Neural cell (in vitro differentiated cells): Measurements from ENCODE around the gene APBB1IP. TPM values are rescaled to one million over a fixed set of nuclear protein-coding genes. Genes with fewer than 3 reads are reported as not detected.
"Not testable (repeated sequence)": the region's sequence is repeated elsewhere in the genome, so short reads cannot be mapped to it uniquely, and the experiment has no call there.

Experiments
- H2AFZ ChIP-seq: fragments of 200-600, 300-800 bp; sonication (generic), shearing (Covaris generic); 2 replicates; pipeline ENCODE4 v1.6.0; 2014; ENCODE audit warnings: low read depth, mild to moderate bottlenecking, antibody characterized with exemption, low read length, moderate library complexity
- H3F3A ChIP-seq: fragments of 200-600 bp; shearing (Covaris generic); 2 replicates; pipeline ENCODE4 v1.6.1; 2016; ENCODE audit warnings: mild to moderate bottlenecking, moderate library complexity, mixed read lengths, antibody characterized with exemption, low read length; ENCODE audit not compliant: insufficient read depth, poor library complexity, severe bottlenecking
- H3K27ac ChIP-seq: fragments of 200-600, 300-800 bp; sonication (generic), shearing (Covaris generic); 2 replicates; pipeline ENCODE4 v1.5.1; 2014; ENCODE audit warnings: mild to moderate bottlenecking, low read length, moderate library complexity
- H3K27me3 ChIP-seq: fragments of 300-800, 200-600 bp; sonication (generic), shearing (Covaris generic); 2 replicates; pipeline ENCODE4 v1.6.0; 2014; ENCODE audit warnings: mild to moderate bottlenecking, low read depth, low read length, moderate library complexity; ENCODE audit not compliant: insufficient read depth
- H3K36me3 ChIP-seq: fragments of 300-800, 200-600 bp; sonication (generic), shearing (Covaris generic); 2 replicates; pipeline ENCODE4 v1.5.1; 2014; ENCODE audit warnings: mild to moderate bottlenecking, antibody characterized with exemption, low read length, moderate library complexity; ENCODE audit not compliant: insufficient read depth
- H3K4me2 ChIP-seq: fragments of 300-800, 200-600 bp; sonication (generic), shearing (Covaris generic); 2 replicates; pipeline ENCODE4 v1.6.0; 2014; ENCODE audit warnings: mild to moderate bottlenecking, low read length
- H3K4me3 ChIP-seq: fragments of 300-800, 200-600 bp; sonication (generic), shearing (Covaris generic); 2 replicates; pipeline ENCODE4 v1.5.1; 2014; ENCODE audit warnings: mild to moderate bottlenecking, low read length, moderate library complexity
- H3K79me2 ChIP-seq: fragments of 200-600 bp; shearing (Covaris generic); replicated peaks from 2 replicates; pipeline ENCODE4 v1.6.0; 2014; ENCODE audit warnings: mild to moderate bottlenecking, low read length, moderate library complexity; ENCODE audit not compliant: insufficient read depth
- H3K9ac ChIP-seq: fragments of 300-800, 200-600 bp; sonication (generic), shearing (Covaris generic); 2 replicates; pipeline ENCODE4 v1.6.1; 2016; ENCODE audit warnings: mild to moderate bottlenecking, low read length, mixed read lengths
- H3K9me2 ChIP-seq: fragments of 200-600 bp; shearing (Covaris generic); 2 replicates; pipeline ENCODE4 v1.6.1; 2016; ENCODE audit warnings: mild to moderate bottlenecking, low read length, mixed read lengths; ENCODE audit not compliant: insufficient read depth
- H3K9me3 ChIP-seq: fragments of 200-600, 300-800 bp; sonication (generic), shearing (Covaris generic); 2 replicates; pipeline ENCODE4 v1.6.1; 2016; ENCODE audit warnings: mild to moderate bottlenecking, mixed run types, low read length, moderate library complexity, mixed read lengths
- H4K20me1 ChIP-seq: fragments of 200-600 bp; shearing (Covaris generic); 2 replicates; pipeline ENCODE4 v1.6.1; 2016; ENCODE audit warnings: mild to moderate bottlenecking, mixed run types; ENCODE audit not compliant: insufficient read depth
- EP300 ChIP-seq: fragments of 450-650 bp; conservative IDR thresholded peaks from 2 replicates; pipeline ENCODE4 v1.6.1; 2014; ENCODE audit warnings: antibody characterized with exemption, mild to moderate bottlenecking, moderate library complexity; ENCODE audit not compliant: poor library complexity, severe bottlenecking
- EZH2 ChIP-seq: fragments of 200-600, 300-800 bp; shearing (Covaris generic), sonication (generic); IDR thresholded peaks from 2 replicates; pipeline ENCODE4 v1.6.1; 2014; ENCODE audit warnings: antibody characterized with exemption, low read length, borderline replicate concordance, mild to moderate bottlenecking; ENCODE audit not compliant: insufficient read depth, poor library complexity, severe bottlenecking
- MXI1 ChIP-seq: fragments of 450-650 bp; conservative IDR thresholded peaks from 2 replicates; pipeline ENCODE4 v1.6.1; 2014; ENCODE audit warnings: antibody characterized with exemption, mild to moderate bottlenecking; ENCODE audit not compliant: poor library complexity, severe bottlenecking
- POLR2AphosphoS5 ChIP-seq: IDR thresholded peaks from 2 replicates; pipeline ENCODE4 v1.6.1; 2012
- RAD21 ChIP-seq: fragments of 450-650 bp; conservative IDR thresholded peaks from 2 replicates; pipeline ENCODE4 v1.6.1; 2014; ENCODE audit warnings: antibody characterized with exemption, mild to moderate bottlenecking, moderate library complexity
- SMC3 ChIP-seq: fragments of 450-650 bp; conservative IDR thresholded peaks from 2 replicates; pipeline ENCODE4 v1.6.1; 2014; ENCODE audit warnings: antibody characterized with exemption, mild to moderate bottlenecking, moderate library complexity; ENCODE audit not compliant: poor library complexity
- TAF1 ChIP-seq: IDR thresholded peaks from 2 replicates; pipeline ENCODE4 v1.6.1; 2012; ENCODE audit warnings: low read depth
- polyA plus RNA-seq: library from polyadenylated mRNA; depleted of rRNA; stranded (reverse); fragments of >200 nt; gene quantifications from 2 replicates; pipeline ENCODE4 v1.2.3, GENCODE V29; 2014
- TF ChIP-seq, protein P1 (sequence below): fragments of 450-650 bp; IDR thresholded peaks from 2 replicates; pipeline ENCODE4 v1.5.1; 2014; ENCODE audit warnings: antibody characterized with exemption, mild to moderate bottlenecking, moderate library complexity; ENCODE audit not compliant: poor library complexity, severe bottlenecking
- TF ChIP-seq, protein P2 (sequence below): IDR thresholded peaks from 2 replicates; pipeline ENCODE4 v1.6.1; 2012; ENCODE audit warnings: borderline replicate concordance

The APBB1IP gene
- polyA plus RNA-seq, 1 donor from 2014 or later: not detected

DNA sequence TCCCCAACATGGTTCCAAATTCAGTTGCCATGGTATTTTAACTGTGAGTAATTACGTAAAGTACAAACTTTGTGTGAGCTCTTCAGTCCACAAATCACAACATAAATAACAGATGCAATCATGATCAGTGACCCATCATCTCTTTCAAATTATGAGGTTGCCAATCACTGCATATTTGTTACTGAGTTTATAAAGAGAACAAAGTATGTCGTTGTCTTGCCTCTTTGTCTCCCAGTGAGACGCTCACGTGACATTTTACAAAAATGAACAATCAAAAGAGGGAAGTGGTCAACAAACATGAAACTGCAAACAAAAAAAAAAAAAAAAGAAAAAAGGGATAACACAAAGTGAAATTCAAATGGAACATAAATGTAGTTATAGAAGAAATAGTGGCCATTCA, 136.6 kb downstream of the APBB1IP start:
- Histone ChIP-seq H3K9me2 (no peaks in the 10 kb centered on the region), H3F3A (no peaks in the 10 kb centered on the region), H3K27ac (no peak overlapping the region), H2AFZ (no peak overlapping the region), H3K4me3 (no peak overlapping the region), H3K27me3 (no peaks in the 10 kb centered on the region), H3K4me2 (no peak overlapping the region), H3K79me2 (no peaks in the 10 kb centered on the region), H4K20me1 (no peaks in the 10 kb centered on the region), H3K9me3 (no peaks in the 10 kb centered on the region), H3K36me3 (no peaks in the 10 kb centered on the region), H3K9ac (no peak overlapping the region)
- TF ChIP-seq, protein P1, sequence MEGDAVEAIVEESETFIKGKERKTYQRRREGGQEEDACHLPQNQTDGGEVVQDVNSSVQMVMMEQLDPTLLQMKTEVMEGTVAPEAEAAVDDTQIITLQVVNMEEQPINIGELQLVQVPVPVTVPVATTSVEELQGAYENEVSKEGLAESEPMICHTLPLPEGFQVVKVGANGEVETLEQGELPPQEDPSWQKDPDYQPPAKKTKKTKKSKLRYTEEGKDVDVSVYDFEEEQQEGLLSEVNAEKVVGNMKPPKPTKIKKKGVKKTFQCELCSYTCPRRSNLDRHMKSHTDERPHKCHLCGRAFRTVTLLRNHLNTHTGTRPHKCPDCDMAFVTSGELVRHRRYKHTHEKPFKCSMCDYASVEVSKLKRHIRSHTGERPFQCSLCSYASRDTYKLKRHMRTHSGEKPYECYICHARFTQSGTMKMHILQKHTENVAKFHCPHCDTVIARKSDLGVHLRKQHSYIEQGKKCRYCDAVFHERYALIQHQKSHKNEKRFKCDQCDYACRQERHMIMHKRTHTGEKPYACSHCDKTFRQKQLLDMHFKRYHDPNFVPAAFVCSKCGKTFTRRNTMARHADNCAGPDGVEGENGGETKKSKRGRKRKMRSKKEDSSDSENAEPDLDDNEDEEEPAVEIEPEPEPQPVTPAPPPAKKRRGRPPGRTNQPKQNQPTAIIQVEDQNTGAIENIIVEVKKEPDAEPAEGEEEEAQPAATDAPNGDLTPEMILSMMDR: no peak
- no peak for TF ChIP-seq POLR2AphosphoS5
- TF ChIP-seq RAD21: no peak
- no peak for TF ChIP-seq EZH2
- no peak for TF ChIP-seq EP300
- TF ChIP-seq TAF1: no peak
- TF ChIP-seq MXI1: no peak
- no peak for TF ChIP-seq SMC3
- TF ChIP-seq, protein P2, sequence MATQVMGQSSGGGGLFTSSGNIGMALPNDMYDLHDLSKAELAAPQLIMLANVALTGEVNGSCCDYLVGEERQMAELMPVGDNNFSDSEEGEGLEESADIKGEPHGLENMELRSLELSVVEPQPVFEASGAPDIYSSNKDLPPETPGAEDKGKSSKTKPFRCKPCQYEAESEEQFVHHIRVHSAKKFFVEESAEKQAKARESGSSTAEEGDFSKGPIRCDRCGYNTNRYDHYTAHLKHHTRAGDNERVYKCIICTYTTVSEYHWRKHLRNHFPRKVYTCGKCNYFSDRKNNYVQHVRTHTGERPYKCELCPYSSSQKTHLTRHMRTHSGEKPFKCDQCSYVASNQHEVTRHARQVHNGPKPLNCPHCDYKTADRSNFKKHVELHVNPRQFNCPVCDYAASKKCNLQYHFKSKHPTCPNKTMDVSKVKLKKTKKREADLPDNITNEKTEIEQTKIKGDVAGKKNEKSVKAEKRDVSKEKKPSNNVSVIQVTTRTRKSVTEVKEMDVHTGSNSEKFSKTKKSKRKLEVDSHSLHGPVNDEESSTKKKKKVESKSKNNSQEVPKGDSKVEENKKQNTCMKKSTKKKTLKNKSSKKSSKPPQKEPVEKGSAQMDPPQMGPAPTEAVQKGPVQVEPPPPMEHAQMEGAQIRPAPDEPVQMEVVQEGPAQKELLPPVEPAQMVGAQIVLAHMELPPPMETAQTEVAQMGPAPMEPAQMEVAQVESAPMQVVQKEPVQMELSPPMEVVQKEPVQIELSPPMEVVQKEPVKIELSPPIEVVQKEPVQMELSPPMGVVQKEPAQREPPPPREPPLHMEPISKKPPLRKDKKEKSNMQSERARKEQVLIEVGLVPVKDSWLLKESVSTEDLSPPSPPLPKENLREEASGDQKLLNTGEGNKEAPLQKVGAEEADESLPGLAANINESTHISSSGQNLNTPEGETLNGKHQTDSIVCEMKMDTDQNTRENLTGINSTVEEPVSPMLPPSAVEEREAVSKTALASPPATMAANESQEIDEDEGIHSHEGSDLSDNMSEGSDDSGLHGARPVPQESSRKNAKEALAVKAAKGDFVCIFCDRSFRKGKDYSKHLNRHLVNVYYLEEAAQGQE: no peak

DNA sequence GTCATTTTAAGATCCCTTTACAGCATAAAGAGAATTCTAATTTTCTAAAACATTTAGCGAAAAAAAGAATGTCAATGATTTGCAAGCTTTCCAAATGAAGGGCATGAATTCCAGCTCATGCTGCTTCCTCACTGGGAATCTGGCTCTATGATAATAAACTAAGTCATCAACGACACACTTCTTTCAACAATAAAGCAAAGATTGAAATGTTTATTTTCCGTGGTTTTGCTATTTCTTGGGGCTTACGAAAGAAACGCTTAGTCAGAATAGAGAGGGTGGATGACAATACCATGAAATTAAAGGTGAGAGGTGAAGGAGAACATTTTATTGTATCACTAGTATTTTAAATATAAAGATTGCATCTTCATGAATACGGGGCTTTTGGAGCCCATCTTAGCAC, 140.2 kb downstream of the APBB1IP start:
- not testable (repeated sequence) for H2AFZ ChIP-seq, H3K9me2 ChIP-seq, H3K27ac ChIP-seq, H3K27me3 ChIP-seq, H3K9me3 ChIP-seq, H3F3A ChIP-seq, H3K4me2 ChIP-seq, H3K36me3 ChIP-seq, H3K79me2 ChIP-seq, H3K4me3 ChIP-seq, H3K9ac ChIP-seq, H4K20me1 ChIP-seq
